K562 (cell line): ENCODE results near the gene AQP9. TPM values are rescaled to one million over a fixed set of nuclear protein-coding genes. Genes with fewer than 3 reads are reported as not detected.
A peak's percentile ranks its signal among the peaks of the same experiment; 100 is the strongest.

ENCODE experiments used
- CBFA2T2 ChIP-seq: fragments of 450-650 bp; conservative IDR thresholded peaks from 2 replicates; pipeline ENCODE4 v1.6.1; 2017; ENCODE audit warnings: mild to moderate bottlenecking
- CTCFL ChIP-seq: IDR thresholded peaks from 2 replicates; pipeline ENCODE4 v1.6.1; 2011; ENCODE audit warnings: borderline replicate concordance, low read depth, mild to moderate bottlenecking, moderate library complexity, low read length; ENCODE audit not compliant: insufficient read depth, poor library complexity, severe bottlenecking
- GTF2E2 ChIP-seq: fragments of 200-800 bp; sonication (Bioruptor generic); IDR thresholded peaks from 2 replicates; pipeline ENCODE4 v1.6.1; 2016; ENCODE audit warnings: missing genetic modification characterization, missing compliant biosample characterization
- MAX ChIP-seq: sonication (generic); formaldehyde crosslinking; IDR thresholded peaks from 2 replicates; pipeline ENCODE4 v1.9.0; 2022; ENCODE audit warnings: mild to moderate bottlenecking, missing genetic modification reagents
- MITF ChIP-seq: IDR thresholded peaks from 2 replicates; pipeline ENCODE4 v1.6.1; 2014; ENCODE audit warnings: antibody characterized with exemption
- PHB ChIP-seq: fragments of 250-450 bp; sonication (Bioruptor Pico); IDR thresholded peaks from 2 replicates; pipeline ENCODE4 v1.5.0; 2021
- USF2 ChIP-seq: sonication (generic); formaldehyde crosslinking; IDR thresholded peaks from 2 replicates; pipeline ENCODE4 v1.5.0; 2020; ENCODE audit warnings: missing genetic modification reagents
- ZNF318 ChIP-seq, 2 experiments: fragments of 450-650 bp; IDR thresholded peaks; 2 replicates each; pipeline ENCODE4 v1.6.1; 2016; ENCODE audit warnings: mild to moderate bottlenecking in 2 of 2, borderline replicate concordance in 1 of 2, low read depth in 1 of 2, moderate library complexity in 1 of 2
- ZNF507 ChIP-seq: conservative IDR thresholded peaks from 2 replicates; pipeline ENCODE4 v1.6.1; 2017; ENCODE audit warnings: missing genetic modification characterization, missing compliant biosample characterization
- polyA plus RNA-seq, 8 experiments: library from polyadenylated mRNA; depleted of rRNA in 4 of 8; stranded (reverse) in 5 of 8; unstranded in 3 of 8; fragments of >200 nt; fragmentation: Nextera tagmentation in 2 of 8; fragmentation: Illumina TruSeq in 1 of 8; extraction: Ambion mirVana in 2 of 8; extraction: Trizol in 1 of 8; gene quantifications; 2 replicates each; pipeline versions ENCODE4 v1.2.1 to v1.2.3, GENCODE V29; 2011 to 2014; ENCODE audit warnings: inconsistent platforms in 1 of 8, missing spikeins in 1 of 8
- total RNA-seq, 7 experiments: library from RNA; depleted of rRNA in 6 of 7; stranded (reverse); fragments of >200 nt in 6 of 7; fragmentation: Illumina TruSeq in 2 of 7; extraction: Trizol in 2 of 7; gene quantifications; 2 replicates each; pipeline versions ENCODE4 v1.2.1 to v1.2.3, GENCODE V29; 2011 to 2021; ENCODE audit warnings: low replicate concordance in 1 of 7

The AQP9 gene
- total and polyA plus RNA-seq, 9 of the 15 experiments (the other 6 are each of a cell fraction or from before 2014, with no cell fraction given) = 0.04 to 0.33 (median 0.07) TPM; not detected in 4

- TF ChIP-seq ZNF318 (IDR thresholded peaks at IDR 0.05; ENCODE audit: borderline replicate concordance in 1 of 2, low read depth in 1 of 2) (peak; percentile 62 to 96; a peak in 2 of 4 replicates), ZNF507 (tag) (no peak), MAX (CRISPR knock-in tag) (no peak), GTF2E2 (no peak; the same call in 1 of the 2 replicates), MITF (no peak; the same call in none of the 2 replicates), PHB (no peak), CTCFL (no peak), CBFA2T2 (peak; percentile 97), USF2 (CRISPR knock-in tag) (peak; percentile 79)
Measured at GRCh38 chr15:58110999-58111717, 27.0 kb upstream of the AQP9 start (continued).
